Ramos (cell line): ENCODE data around the gene XAGE3.
"Not testable (repeated sequence)": the region's sequence is repeated elsewhere in the genome, so short reads cannot be mapped to it uniquely, and the experiment has no call there.

ENCODE experiments used
- in situ Hi-C: fragments of 300-500 bp; cut with MboI; formaldehyde crosslinking; loops from one replicate; pipeline ENCODE4 v1.14.3; 2022; ENCODE audit warnings: low sequenced_read_pairs; ENCODE audit not compliant: unreplicated experiment

The XAGE3 gene, protein sequence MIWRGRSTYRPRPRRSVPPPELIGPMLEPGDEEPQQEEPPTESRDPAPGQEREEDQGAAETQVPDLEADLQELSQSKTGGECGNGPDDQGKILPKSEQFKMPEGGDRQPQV

DNA sequence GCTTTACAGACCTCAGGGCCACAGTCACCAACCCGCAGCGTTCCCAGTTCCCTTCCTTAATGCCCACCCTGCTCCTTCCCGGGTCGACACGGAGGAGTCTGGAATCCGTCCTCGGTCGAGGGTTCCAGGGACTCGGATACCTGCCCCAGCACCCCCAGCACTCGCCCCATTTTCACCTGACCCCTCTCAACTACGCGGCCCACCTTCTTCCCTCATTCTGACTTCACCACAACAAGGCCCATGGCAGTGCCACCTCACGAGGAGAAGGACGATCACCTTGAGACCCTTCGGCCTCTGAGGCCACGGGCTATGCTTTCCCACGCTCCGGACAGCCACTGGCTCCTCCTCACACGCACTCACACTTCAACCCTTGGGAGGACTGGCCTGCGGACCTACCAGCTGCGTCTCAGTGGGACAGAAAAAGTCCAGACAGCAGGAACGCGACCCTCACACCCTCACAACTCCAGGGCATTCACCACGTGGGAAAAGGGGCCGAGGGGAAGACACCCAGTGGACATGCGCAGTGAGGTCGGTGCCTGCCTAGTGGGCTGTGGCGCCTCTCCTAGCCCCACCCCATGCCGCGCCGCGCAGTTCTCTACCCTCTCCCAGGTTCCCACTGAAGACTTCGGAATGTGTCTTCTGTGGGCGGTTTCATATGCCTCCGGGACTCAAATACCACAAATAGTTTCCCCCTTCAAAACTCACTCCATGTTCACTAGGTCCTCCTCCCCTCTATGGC is at the start of gene XAGE3:
Gene XAGE3 (minus strand): TSS at position 474 of the 739 bp plus-strand sequence. CDS start 950 bp downstream, outside the sequence.
- in situ Hi-C loops = no loop called here

DNA sequence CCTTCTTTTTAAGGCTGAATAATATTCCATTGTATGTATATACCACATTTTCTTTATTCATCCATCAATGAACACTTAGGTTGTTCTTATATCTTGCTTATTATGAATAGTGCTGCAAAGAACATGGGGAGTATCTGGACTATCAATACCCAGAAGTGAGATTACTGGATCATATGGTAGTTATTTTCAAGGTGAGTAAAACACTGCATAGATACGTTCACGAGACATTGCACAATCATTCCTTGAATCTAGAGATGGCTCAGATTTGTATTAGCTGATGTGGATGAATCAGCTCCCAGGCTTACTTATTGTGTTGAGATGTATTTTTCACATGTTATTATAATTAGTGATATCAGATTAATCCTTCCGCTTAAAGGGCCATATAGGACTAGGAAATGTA is 46.8 kb upstream of the XAGE3 start:
- in situ Hi-C loops = not testable (repeated sequence)

DNA sequence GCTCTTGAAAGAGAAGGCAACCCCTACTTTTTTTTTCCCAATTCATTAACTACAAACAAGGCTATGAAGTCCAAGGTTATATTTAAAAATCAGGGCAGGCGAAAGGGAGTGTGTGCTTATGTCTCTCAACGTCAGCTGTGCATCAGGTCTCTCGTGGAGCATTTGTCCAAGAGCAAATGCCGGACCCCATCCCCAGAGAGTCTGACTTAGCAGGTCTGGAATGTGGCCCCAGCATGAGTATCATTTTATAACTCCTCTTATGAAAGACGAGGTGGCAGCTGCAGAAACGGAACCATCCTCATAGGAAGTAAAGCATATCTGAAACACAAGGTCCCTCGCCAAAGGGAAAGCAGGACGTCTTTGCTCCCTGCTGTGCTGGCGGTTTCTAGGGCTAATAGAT is 45.8 kb upstream of the XAGE3 start:
- in situ Hi-C loops = not testable (repeated sequence)

DNA sequence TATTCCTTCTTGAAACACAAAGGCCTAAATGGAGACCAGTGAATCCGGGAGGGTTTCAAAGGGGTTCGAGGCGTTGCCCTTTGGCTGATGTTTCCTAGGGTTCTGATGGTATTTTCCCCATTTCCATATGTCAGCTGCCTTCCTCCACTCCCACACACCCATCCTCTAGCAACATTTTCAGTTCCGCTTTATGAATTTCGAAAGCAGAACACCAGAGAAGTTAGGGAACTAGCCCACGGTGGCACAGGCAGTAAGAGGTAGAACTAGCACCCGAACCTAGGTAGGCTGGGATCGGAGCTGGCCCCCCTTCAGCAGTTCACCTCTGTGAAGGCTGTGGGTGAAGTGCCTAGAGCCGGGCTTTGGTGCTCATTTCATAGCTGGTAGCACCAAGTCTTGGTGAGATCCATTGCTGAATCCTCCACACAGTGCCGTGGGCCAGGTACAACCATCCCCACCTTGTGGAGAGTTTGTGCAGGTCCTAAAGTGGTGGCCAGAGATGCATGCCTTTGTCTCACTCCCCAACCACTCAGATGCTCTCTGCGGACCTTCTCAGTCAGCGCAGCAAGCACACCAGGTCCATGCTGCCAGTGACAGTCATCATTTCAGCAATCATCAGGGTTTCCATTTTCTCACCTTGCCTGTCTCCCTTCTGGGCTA is 41.6 kb upstream of the XAGE3 start:
- in situ Hi-C loops = not testable (repeated sequence)

DNA sequence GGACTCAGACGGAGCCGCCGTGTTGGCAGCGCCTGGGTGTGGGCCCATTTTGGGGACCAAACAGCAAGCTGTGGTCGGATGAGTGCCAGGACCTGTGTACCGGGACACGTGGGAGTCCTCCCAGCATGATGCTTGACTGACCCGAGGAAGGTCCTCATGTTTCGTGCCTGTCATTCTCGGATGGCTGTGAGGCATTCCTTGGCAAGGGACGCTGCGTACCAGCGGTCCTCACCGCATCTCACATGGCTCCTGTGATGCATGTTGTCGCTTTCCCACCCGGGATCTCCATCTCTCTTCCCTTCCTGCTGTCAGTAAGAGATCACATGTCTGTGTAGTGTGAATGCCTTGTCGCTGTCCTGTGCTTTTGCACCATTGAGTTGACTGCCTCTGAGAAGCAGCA is 40.0 kb upstream of the XAGE3 start:
- in situ Hi-C loops = not testable (repeated sequence)

DNA sequence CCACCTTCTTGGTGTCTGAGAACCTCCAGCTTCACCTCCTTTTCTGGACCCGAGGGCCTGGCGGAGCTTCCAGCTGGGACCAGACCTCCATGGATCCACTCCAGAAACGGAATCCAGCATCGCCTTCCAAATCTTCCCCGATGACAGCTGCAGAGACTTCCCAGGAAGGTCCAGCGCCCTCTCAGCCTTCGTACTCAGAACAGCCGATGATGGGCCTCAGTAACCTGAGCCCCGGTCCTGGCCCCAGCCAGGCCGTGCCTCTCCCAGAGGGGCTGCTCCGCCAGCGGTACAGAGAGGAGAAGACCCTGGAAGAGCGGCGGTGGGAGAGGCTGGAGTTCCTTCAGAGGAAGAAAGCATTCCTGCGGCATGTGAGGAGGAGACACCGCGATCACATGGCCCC is 39.3 kb upstream of the XAGE3 start:
- in situ Hi-C loops = not testable (repeated sequence)

DNA sequence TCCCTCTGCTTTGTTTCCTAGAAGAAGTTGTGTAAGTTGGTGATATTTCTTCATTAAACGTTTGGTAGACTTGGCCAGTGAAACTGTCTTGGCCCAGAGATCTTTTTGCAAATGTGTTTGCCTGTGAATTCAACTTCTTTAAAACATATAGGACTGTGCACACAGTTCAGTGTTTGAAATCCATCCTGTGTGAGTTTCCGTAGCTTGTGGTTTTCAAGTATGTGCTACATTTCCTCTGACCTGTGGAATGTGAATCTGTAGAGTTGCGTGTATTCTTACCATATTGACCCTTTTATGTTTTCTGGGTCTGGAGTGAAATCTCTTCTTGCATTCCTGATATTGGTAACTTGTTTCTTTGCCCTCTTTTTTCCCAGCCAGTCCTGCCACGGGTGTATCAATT is 38.2 kb upstream of the XAGE3 start:
- in situ Hi-C loops = not testable (repeated sequence)

DNA sequence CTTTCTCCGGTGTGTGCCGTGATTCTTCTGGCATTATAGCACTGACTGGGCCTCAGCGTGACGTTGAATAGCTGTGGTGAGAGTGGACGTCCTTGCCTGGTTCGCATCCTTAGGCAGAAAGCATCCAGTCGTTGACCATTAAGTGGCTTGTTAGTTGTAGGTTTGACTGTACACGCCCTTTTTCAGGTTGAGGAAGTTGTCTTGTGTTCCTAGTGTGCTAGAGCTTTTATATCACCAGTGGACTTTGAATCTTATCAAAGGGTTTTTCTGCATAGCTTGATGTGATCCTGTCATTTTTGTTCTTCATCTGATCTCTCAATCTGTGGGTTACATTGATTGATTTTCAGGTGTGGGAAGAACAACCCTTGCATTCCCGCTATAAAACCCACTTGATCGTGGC is 37.6 kb upstream of the XAGE3 start:
- in situ Hi-C loops = not testable (repeated sequence)

DNA sequence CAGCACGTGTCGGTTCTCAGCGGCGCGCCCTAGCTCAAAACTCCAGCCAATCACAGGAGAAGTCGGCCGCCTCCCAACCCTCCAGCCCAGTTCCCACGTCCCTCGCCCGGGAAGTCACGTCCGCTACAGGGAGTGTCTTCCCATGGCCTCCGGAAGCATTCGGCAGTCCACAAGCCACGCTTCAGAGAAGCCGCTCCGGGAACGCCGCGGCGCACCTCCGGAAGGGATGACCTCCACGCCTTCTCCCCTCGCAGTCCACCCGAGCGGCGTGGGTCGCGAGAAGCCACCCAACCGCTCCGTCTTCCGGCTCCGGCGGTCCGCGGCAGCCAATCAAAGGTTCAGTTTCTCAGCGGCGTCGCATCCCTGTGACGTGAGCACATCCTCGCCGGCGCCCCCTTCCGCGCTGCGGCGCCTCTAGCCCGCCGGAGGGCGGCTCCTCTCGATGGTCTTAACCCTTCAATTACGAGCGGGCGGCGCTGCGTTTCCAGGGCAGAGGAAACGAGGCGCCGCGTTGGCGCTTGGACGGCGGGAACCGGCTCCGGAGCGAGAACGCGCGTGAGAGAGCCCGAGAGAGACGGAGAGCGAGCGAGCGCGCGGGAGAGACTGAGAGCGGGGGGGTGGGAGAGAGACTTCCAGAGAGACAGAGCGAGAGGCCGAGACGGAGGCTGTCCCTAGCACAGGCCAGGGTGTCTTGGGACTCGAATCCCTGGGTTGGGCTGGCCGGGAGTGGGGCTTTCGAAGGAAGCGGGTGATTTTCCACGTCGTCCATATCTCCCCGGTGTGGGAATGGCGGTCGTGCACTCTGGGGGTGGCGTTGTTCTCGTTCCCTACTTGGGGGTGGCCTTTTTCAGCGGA is 29.2 kb upstream of the XAGE3 start, which contains the start of gene FAM156B:
Gene FAM156B (plus strand): TSS at position 476 of the 855 bp plus-strand sequence. CDS start 9,896 bp downstream, outside the sequence.
- in situ Hi-C loops = not testable (repeated sequence)

DNA sequence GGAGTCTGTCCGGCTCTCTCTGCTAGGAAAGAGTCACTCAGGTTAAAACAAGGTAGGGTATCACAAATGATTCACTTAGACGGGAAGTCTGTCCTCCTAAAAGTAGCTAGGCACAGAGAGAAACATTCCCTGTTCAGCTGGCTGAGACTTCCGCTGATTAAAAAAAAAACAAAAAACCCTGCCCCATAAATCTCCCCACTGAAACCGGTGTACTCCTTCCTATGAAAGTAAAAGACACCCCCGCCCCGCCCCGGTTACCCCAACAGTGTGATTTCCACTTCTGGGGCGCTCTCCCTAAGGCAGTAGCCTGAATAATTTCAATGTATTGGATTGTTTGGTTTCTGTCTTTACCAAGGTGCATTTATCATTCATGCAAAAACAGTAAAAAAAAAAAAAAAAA is 28.6 kb upstream of the XAGE3 start:
- in situ Hi-C loops = not testable (repeated sequence)

DNA sequence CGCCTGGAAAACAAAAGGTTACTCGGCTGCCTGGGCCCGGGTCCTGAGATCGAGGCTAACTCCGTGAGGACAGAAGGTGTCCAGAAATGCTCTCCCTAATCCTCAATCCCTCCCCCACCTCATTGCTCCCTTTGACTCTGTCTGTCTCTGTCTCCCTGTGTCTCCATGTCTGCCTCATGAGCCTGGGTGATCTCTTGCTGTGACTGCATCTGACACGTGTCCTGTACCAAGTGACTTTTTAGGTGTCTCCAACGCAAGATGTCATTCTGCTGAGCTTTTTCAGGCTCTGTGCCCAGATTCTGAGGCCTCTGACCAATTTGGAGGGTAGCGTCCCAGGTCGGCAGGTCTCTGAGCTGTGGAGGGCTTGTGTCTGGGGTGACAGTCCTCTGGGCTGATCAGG is 20.2 kb upstream of the XAGE3 start:
- in situ Hi-C loops = not testable (repeated sequence)

DNA sequence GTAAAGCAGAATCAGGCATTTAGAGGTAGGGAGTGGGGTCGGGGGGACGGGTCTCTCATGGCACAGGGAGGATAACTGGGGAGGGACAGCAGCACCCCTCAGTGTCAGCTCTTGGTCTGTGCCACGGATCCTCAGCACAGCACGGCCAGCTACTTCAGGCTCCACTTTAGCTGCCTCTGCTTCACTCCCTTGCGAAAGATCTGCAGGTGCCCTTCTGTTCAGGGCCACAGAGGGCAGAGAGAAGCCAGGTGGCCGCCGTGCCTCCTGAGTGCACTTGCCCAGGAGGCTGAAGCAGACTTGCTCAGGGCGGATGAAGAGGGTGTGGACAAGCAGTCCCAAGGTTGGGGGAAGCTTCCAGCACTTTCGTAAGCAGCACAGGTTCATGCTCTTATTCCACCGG is 19.6 kb upstream of the XAGE3 start:
- in situ Hi-C loops = not testable (repeated sequence)

DNA sequence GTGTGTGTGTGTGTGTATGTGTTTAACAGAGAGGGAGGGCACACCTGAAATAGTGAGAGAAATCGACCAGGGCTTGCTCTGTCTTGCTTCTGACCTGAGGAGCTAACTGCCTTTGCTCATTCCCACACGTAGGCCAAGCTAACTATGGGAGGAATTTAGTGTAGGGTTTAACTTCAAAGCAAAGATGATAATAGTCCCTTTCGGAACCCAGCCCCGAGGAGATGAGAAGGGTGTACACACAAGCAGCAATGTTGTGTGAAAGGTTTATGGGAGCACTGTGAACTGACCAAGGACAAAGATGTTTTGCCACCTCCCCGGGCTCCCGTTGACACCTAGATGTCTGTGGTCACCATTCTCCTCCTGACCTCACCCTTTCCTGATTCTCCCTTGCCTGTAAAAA is 8.5 kb upstream of the XAGE3 start:
- in situ Hi-C loops = not testable (repeated sequence)

DNA sequence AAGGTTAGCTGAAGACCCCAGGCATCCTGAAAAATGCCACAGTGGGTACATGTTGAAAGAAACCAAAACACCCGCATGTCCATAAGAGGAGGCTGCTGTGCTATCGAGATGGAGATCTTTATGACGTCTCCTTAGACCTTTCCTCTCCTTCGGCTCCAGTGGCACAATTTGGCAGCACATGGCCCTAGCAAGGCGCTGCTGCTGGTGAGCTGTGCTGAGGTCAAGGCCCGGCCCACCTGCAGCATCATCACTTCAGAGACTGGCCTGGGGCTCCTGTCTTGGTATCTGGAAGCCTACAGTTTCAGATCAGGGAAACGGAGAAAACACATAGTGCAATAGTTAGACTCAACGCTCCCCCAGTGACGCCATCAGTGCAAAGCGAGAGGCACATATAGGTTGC is 7.6 kb upstream of the XAGE3 start:
- in situ Hi-C loops = not testable (repeated sequence)

DNA sequence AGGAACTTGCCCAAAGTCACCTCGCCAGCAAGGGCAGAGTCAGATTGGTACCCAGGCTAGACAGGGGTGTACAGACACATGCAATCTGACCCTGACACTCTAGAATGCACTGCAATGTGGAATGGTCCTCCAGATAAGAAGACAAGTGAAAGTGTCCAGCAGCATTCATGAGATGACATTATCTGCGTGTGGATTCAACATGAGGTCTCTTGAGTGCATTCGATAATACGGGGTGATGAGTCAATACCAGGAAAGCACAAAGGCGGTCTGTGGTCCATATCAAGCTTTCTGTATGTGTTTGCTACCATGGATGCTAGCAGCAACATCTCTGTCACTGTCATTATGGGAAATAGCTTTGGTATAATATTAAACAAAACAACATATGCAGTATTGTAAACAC is 6.8 kb upstream of the XAGE3 start:
- in situ Hi-C loops = no loop called here

DNA sequence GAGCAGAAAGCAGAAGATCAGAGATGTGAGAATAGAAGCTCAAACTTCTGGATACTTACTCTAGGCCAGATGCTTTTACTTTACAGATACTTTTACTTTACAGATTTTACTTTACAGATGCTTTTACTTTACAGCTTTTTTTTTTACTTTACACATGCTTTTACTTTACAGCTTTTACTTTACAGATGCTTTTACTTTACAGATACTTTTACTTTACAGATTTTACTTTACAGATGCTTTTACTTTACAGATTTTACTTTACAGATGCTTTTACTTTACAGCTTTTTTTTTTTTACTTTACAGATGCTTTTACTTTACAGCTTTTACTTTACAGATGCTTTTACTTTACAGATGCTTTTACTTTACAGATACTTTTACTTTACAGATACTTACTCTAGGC is 5.9 kb upstream of the XAGE3 start:
- in situ Hi-C loops = not testable (repeated sequence)

DNA sequence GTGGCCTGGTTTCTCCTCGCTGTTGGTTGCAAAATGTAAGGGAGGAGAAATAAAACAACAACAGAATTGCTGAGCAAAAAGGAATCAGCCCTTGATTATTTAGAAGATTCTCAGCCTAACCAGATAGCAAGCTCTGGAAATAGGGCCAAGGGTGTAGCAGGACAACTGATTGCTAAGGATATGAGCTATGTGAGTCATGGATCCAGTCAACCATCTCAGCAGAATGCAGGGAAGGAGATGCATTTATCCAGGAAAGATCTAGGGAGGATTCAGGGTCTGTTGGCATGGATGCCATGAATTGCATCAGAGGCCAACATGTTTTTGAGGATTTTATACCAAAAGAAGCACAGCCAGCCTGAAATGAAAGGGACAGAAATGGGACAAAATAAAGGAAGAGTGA is 2.2 kb upstream of the XAGE3 start:
- in situ Hi-C loops = no loop called here

DNA sequence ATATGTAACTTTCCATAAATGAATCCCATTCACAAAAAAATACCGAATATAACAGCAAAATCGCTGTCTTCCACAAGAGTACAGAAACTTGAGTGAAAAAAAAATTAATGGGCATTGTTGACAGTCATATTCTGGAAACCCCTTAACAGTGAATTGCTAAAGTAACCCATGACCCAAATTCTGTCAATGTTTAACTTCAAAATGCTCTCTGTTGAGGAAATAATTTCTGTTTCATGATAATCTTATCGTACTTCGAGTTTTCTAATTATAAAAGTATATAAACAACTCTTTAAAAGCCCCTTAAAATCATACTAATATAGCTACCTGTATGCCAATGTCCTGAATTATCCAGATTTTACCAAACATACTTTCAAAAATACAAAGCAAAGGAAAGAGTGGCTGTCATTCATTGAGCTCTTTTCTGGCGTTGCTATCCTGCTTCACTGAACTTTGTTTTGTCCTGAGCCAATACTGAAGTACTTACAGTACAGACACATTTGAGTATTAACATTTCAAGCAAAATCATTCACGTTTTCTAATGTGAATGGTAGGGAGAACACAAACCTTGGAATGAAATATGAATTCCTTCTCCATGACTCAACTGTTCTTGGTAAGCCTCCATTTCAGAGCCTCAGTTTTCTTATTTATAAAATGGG is 2.4 kb downstream of the XAGE3 start:
- in situ Hi-C loops = no loop called here

DNA sequence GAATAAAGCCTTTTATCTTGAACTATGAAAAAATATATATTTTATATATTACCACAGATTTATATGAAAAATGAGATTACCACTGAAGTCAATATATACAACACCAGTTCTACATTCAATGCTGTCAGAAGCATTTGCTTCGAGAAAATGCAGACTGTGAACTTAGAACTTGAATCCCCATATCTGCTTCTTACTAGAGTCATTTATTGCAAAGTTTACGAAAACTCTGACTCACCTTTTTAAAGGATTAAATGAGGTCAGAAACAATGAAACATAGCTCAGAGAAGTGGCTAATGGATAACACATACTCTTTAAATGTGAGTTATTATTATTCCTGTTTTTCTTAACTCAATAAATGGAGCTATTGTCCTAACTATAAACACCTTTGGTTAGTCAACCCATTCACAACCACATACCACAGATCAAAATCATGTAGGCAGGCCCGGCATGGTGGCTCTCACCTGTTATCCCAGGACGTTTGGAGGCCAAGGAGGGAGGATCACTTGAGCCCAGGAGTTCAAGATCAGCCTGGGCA is 10.8 kb downstream of the XAGE3 start:
- in situ Hi-C loops = not testable (repeated sequence)
